ENCODE results near the gene CHRNE. TPM values are rescaled to one million over a fixed set of nuclear protein-coding genes. Genes with fewer than 3 reads are reported as not detected.
A peak's percentile ranks its signal among the peaks of the same experiment; 100 is the strongest.
"Not testable (repeated sequence)": the region's sequence is repeated elsewhere in the genome, so short reads cannot be mapped to it uniquely, and the experiment has no call there.

The CHRNE gene
- total RNA-seq, 4 donors from 2014 or later, result 0.57 TPM; not detected in 3

GRCh38 chr17:4870855-4871254, 32.0 kb downstream of the CHRNE start:
- Histone ChIP-seq H3K27ac (no peak overlapping the region), H3K36me3 (peaks cover 0 to 72% (median 0%) of the 10 kb centered on the region in 3 donors), H3K4me3 (no peak overlapping the region), H3K4me1 (peaks cover 0 to 24% (median 0%) of the 10 kb centered on the region in 3 donors), H3K9me3 (no peaks in the 10 kb centered on the region), H3K27me3 (no peaks in the 10 kb centered on the region)
- intact Hi-C loops (cut with DNase I), result no loop called here
- 73 to 77% methylated on average over 2 of the region's 2 CpGs for WGBS, 2 donors
- no peak for TF ChIP-seq CTCF (IDR thresholded peaks at IDR 0.05)
- no peak for TF ChIP-seq POLR2A (IDR thresholded peaks at IDR 0.05)
- DNase-seq, result no peak

GRCh38 chr17:4869058-4869998, 33.6 kb downstream of the CHRNE start:
- DNase-seq; H3K4me3 ChIP-seq; H3K27ac ChIP-seq; intact Hi-C loops (cut with DNase I); H3K9me3 ChIP-seq; H3K27me3 ChIP-seq: not testable (repeated sequence)
- 94 to 95% methylated on average over 22 of the region's 22 CpGs for WGBS, 2 donors
- peaks cover 0 to 63% (median 0%) of the 10 kb centered on the region in 3 donors for H3K36me3 ChIP-seq
- peaks cover 0 to 32% (median 0%) of the 10 kb centered on the region in 3 donors for H3K4me1 ChIP-seq

GRCh38 chr17:4867535-4867934, 35.4 kb downstream of the CHRNE start:
- intact Hi-C loops (cut with DNase I); H3K9me3 ChIP-seq; DNase-seq; H3K27ac ChIP-seq; H3K27me3 ChIP-seq; H3K4me3 ChIP-seq: not testable (repeated sequence)
- peaks cover 0 to 38% (median 7%) of the 10 kb centered on the region in 3 donors for H3K4me1 ChIP-seq
- WGBS, 2 donors, result 72 to 85% methylated on average over 5 of the region's 5 CpGs
- peaks cover 0 to 52% (median 0%) of the 10 kb centered on the region in 3 donors for H3K36me3 ChIP-seq

GRCh38 chr17:4863321-4863720, 39.6 kb downstream of the CHRNE start:
- H3K36me3 ChIP-seq, result peaks cover 0 to 30% (median 0%) of the 10 kb centered on the region in 3 donors
- WGBS, 2 donors, result 50 to 57% methylated on average over 1 of the region's 1 CpG
- no peak for DNase-seq
- H3K4me3 ChIP-seq, result no peak overlapping the region
- no peaks in the 10 kb centered on the region for H3K27me3 ChIP-seq
- H3K9me3 ChIP-seq, result no peaks in the 10 kb centered on the region
- TF ChIP-seq POLR2A (IDR thresholded peaks at IDR 0.05) (no peak), CTCF (IDR thresholded peaks at IDR 0.05) (no peak)
- peak overlapping the region in 2 of 4 donors; percentile 8 to 39 for H3K27ac ChIP-seq
- intact Hi-C loops (cut with DNase I), result no loop called here
- H3K4me1 ChIP-seq, result peaks cover 15 to 74% (median 22%) of the 10 kb centered on the region in 3 donors

GRCh38 chr17:4862720-4863119, 40.2 kb downstream of the CHRNE start:
- no peak for DNase-seq
- Histone ChIP-seq H3K4me3 (no peak overlapping the region), H3K9me3 (no peaks in the 10 kb centered on the region), H3K4me1 (peaks cover 21 to 80% (median 28%) of the 10 kb centered on the region in 3 donors), H3K27ac (peak overlapping the region in 2 of 4 donors; percentile 8 to 39), H3K27me3 (no peaks in the 10 kb centered on the region), H3K36me3 (peaks cover 0 to 24% (median 0%) of the 10 kb centered on the region in 3 donors)
- WGBS, 2 donors, result 72 to 89% methylated on average over 4 of the region's 4 CpGs
- intact Hi-C loops (cut with DNase I), result no loop called here
- TF ChIP-seq POLR2A (IDR thresholded peaks at IDR 0.05), result no peak
- no peak for TF ChIP-seq CTCF (IDR thresholded peaks at IDR 0.05)

GRCh38 chr17:4861052-4861451, 41.8 kb downstream of the CHRNE start:
- Histone ChIP-seq H3K4me3 (peak overlapping the region; percentile 51 to 65 (median 56)), H3K9me3 (no peaks in the 10 kb centered on the region), H3K36me3 (peaks cover 0 to 29% (median 0%) of the 10 kb centered on the region in 3 donors), H3K4me1 (peaks cover 23 to 89% (median 37%) of the 10 kb centered on the region in 3 donors), H3K27ac (peak overlapping the region; percentile 83 to 93 (median 86)), H3K27me3 (no peaks in the 10 kb centered on the region)
- intact Hi-C loops (cut with DNase I), result no loop called here
- TF ChIP-seq CTCF (IDR thresholded peaks at IDR 0.05) (no peak), POLR2A (IDR thresholded peaks at IDR 0.05) (no peak)
- WGBS, 2 donors, result 76 to 81% methylated on average over 15 to 16 of the region's 16 CpGs
- DNase-seq, result no peak
